ENCODE data around the gene KLHL20. TPM values are rescaled to one million over a fixed set of nuclear protein-coding genes. Genes with fewer than 3 reads are reported as not detected.
"Not testable (repeated sequence)": the region's sequence is repeated elsewhere in the genome, so short reads cannot be mapped to it uniquely, and the experiment has no call there.

The KLHL20 gene
- total RNA-seq, 1 experiment from 2014 or later, result 46.4 TPM

DNA sequence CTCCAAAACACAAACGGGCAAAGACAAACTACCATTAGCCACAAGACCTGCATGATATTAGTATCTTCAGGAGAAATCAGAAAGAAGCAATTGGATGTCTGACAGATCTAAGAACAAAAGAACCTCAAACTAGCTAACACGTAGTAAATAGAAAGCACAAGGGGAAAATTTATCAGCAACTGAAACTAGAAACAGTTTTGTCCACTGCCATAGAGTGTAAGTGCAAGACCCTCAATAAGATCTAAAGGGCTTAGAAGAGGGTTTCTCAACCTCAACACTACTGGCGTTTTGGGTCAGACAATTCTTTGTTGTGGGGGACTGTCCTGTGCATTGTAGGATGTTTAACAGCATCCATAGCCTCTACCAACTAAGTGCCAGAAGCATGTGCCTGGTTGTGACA, 54.0 kb downstream of the KLHL20 start:
- TF ChIP-seq, protein P1, sequence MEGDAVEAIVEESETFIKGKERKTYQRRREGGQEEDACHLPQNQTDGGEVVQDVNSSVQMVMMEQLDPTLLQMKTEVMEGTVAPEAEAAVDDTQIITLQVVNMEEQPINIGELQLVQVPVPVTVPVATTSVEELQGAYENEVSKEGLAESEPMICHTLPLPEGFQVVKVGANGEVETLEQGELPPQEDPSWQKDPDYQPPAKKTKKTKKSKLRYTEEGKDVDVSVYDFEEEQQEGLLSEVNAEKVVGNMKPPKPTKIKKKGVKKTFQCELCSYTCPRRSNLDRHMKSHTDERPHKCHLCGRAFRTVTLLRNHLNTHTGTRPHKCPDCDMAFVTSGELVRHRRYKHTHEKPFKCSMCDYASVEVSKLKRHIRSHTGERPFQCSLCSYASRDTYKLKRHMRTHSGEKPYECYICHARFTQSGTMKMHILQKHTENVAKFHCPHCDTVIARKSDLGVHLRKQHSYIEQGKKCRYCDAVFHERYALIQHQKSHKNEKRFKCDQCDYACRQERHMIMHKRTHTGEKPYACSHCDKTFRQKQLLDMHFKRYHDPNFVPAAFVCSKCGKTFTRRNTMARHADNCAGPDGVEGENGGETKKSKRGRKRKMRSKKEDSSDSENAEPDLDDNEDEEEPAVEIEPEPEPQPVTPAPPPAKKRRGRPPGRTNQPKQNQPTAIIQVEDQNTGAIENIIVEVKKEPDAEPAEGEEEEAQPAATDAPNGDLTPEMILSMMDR (conservative IDR thresholded peaks at IDR 0.05; ENCODE audit: low read depth, low read length), result no peak
- TF ChIP-seq EZH2phosphoT487 (IDR thresholded peaks at IDR 0.05; ENCODE audit: borderline replicate concordance, low read length), result no peak
- TF ChIP-seq EZH2 (IDR thresholded peaks at IDR 0.05; ENCODE audit: low read length, unreplicated experiment), result no peak
- Histone ChIP-seq H3K79me2 (ENCODE audit: low read length) (no peaks in the 10 kb centered on the region), H2AFZ (ENCODE audit: low read length) (no peak overlapping the region), H3K4me3 (ENCODE audit: low read length) (no peak overlapping the region), H3K9me2 (replicated peaks; ENCODE audit: low read length) (no peaks in the 10 kb centered on the region), H3K27ac (ENCODE audit: low read length) (no peak overlapping the region), H3F3A (ENCODE audit: low read length, unreplicated experiment) (no peaks in the 10 kb centered on the region), H3K4me2 (ENCODE audit: low read length) (no peak overlapping the region), H3K36me3 (ENCODE audit: low read depth, low read length) (peaks cover 15% of the 10 kb centered on the region; the same call in 1 of the 2 replicates), H3K9me3 (ENCODE audit: low read length) (no peaks in the 10 kb centered on the region), H3K9ac (ENCODE audit: low read length) (no peak overlapping the region), H4K20me1 (ENCODE audit: low read length) (no peaks in the 10 kb centered on the region), H3K4me1 (ENCODE audit: insufficient read depth, low read length) (no peaks in the 10 kb centered on the region; the same call in 1 of the 2 replicates), H3K27me3 (ENCODE audit: low read length) (no peaks in the 10 kb centered on the region)
- POLR2A ChIA-PET (ENCODE audit: unreplicated experiment), result no interaction called here
- BruUV-seq (replicated peaks), result no TSS peak
- ATAC-seq (no peak), DNase-seq (no peak)
- intact Hi-C loops (cut with micrococcal nuclease), result no loop called here
- CTCF ChIA-PET, result no interaction called here

DNA sequence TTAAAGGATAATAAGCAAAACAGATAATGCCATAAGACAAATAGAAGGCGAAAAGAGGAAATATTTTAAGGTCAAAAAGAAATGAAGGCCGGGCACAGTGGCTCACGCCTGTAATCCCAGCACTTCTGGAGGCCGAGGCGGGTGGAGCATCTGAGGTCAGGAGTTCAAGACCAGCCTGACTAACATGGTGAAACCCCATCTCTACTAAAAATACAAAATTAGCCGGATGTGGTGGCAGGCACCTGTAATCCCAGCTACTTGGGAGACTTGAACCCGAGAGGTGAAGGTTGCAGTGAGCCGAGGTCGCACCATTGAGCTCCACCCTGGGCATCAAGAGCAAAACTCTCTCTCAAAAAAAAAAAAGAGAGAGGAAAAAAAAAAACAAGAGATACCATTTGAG, 55.5 kb downstream of the KLHL20 start:
- H4K20me1 ChIP-seq (ENCODE audit: low read length); DNase-seq; H3K4me3 ChIP-seq (ENCODE audit: low read length); H2AFZ ChIP-seq (ENCODE audit: low read length); H3F3A ChIP-seq (ENCODE audit: low read length, unreplicated experiment); H3K27me3 ChIP-seq (ENCODE audit: low read length); H3K9ac ChIP-seq (ENCODE audit: low read length); H3K9me3 ChIP-seq (ENCODE audit: low read length); ATAC-seq; H3K27ac ChIP-seq (ENCODE audit: low read length); H3K79me2 ChIP-seq (ENCODE audit: low read length); BruUV-seq (replicated peaks); H3K4me2 ChIP-seq (ENCODE audit: low read length); POLR2A ChIA-PET (ENCODE audit: unreplicated experiment); H3K9me2 ChIP-seq (replicated peaks; ENCODE audit: low read length); H3K4me1 ChIP-seq (ENCODE audit: insufficient read depth, low read length); intact Hi-C loops (cut with micrococcal nuclease); CTCF ChIA-PET: not testable (repeated sequence)
- peaks cover 18% of the 10 kb centered on the region for H3K36me3 ChIP-seq (ENCODE audit: low read depth, low read length)

DNA sequence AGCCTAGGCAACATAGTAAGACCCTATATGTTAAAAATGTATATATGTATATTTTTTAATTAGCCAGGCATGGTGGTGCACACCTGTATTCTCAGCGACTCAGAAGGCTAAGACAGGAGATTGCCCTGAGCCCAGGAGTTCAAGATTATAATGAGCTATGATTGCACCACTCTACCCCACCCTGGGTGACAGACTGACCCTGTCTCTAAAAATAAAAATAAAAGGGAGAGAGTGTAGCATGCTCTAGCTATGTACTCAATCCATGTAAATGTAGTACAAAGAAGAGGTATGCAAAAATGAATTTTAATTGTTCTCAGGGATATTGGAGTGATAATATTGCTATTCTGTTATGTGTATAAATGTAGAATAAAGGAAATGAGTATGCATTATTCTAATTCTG, 56.8 kb downstream of the KLHL20 start:
- Histone ChIP-seq H2AFZ (ENCODE audit: low read length) (no peak overlapping the region), H4K20me1 (ENCODE audit: low read length) (no peaks in the 10 kb centered on the region), H3K9me3 (ENCODE audit: low read length) (peaks cover 2% of the 10 kb centered on the region; the same call in 1 of the 2 replicates), H3F3A (ENCODE audit: low read length, unreplicated experiment) (no peaks in the 10 kb centered on the region), H3K79me2 (ENCODE audit: low read length) (no peaks in the 10 kb centered on the region), H3K27ac (ENCODE audit: low read length) (no peak overlapping the region), H3K27me3 (ENCODE audit: low read length) (no peaks in the 10 kb centered on the region), H3K4me3 (ENCODE audit: low read length) (no peak overlapping the region), H3K9me2 (replicated peaks; ENCODE audit: low read length) (no peaks in the 10 kb centered on the region), H3K4me1 (ENCODE audit: insufficient read depth, low read length) (no peaks in the 10 kb centered on the region; the same call in 1 of the 2 replicates), H3K4me2 (ENCODE audit: low read length) (no peak overlapping the region), H3K36me3 (ENCODE audit: low read depth, low read length) (peaks cover 31% of the 10 kb centered on the region), H3K9ac (ENCODE audit: low read length) (no peak overlapping the region)
- intact Hi-C loops (cut with micrococcal nuclease), result no loop called here
- ATAC-seq (no peak), DNase-seq (no peak)
- POLR2A ChIA-PET (ENCODE audit: unreplicated experiment), result no interaction called here
- no peak for TF ChIP-seq EZH2 (IDR thresholded peaks at IDR 0.05; ENCODE audit: low read length, unreplicated experiment)
- TF ChIP-seq, protein P1 (conservative IDR thresholded peaks at IDR 0.05; ENCODE audit: low read depth, low read length), result no peak
- no peak for TF ChIP-seq EZH2phosphoT487 (IDR thresholded peaks at IDR 0.05; ENCODE audit: borderline replicate concordance, low read length)
- BruUV-seq (replicated peaks), result no TSS peak
- CTCF ChIA-PET, result no interaction called here
